ENCODE results near the gene NPPC. TPM values are rescaled to one million over a fixed set of nuclear protein-coding genes. Genes with fewer than 3 reads are reported as not detected.

The NPPC gene
- total and polyA plus RNA-seq, 3 experiments from 2014 or later: not detected

GRCh38 chr2:231923951-231924888 lies 2.0 kb downstream of the NPPC start:
- Histone ChIP-seq H3K9me3 (ENCODE audit: low read length) (no peaks in the 10 kb centered on the region), H3K4me3 (ENCODE audit: low read length) (no peak overlapping the region), H3K27ac (ENCODE audit: low read depth, low read length) (no peak overlapping the region), H3K27me3 (ENCODE audit: insufficient read depth, low read length, poor library complexity, severe bottlenecking) (peaks cover 37% of the 10 kb centered on the region), H3K4me1 (ENCODE audit: insufficient read depth, low read length) (peaks cover 11% of the 10 kb centered on the region), H3K36me3 (ENCODE audit: insufficient read depth, low read length) (no peaks in the 10 kb centered on the region)
- Mint-ChIP-seq H3K4me1 (peaks cover 0 to 17% (median 11%) of the 10 kb centered on the region in 3 donors), H3K4me3 (peak overlapping the region; percentile 23 to 84 (median 48)), H3K9me3 (no peaks in the 10 kb centered on the region), H3K27me3 (peaks cover 28 to 57% of the 10 kb centered on the region in 2 donors), H3K27ac (no peak overlapping the region), H3K36me3 (no peaks in the 10 kb centered on the region)
- DNase-seq: no peak
- ChIA-PET CTCF (interaction anchor here (1.0 to 3.8 kb wide), 10 partner anchors 8 to 520 kb away, joined by 3 to 26 read pairs (median 6); no protein-coding TSS in a partner anchor), POLR2A (no interaction called here)

GRCh38 chr2:231923010-231923344 lies 3.2 kb downstream of the NPPC start:
- Histone ChIP-seq H3K36me3 (ENCODE audit: insufficient read depth, low read length) (no peaks in the 10 kb centered on the region), H3K27ac (ENCODE audit: low read depth, low read length) (no peak overlapping the region), H3K4me3 (ENCODE audit: low read length) (no peak overlapping the region), H3K27me3 (ENCODE audit: insufficient read depth, low read length, poor library complexity, severe bottlenecking) (peaks cover 32% of the 10 kb centered on the region), H3K4me1 (ENCODE audit: insufficient read depth, low read length) (peaks cover 11% of the 10 kb centered on the region), H3K9me3 (ENCODE audit: low read length) (no peaks in the 10 kb centered on the region)
- CTCF ChIA-PET: interaction anchor here (1.0 to 3.8 kb wide), 4 partner anchors 11 to 516 kb away, joined by 3 to 26 read pairs (median 4); no protein-coding TSS in a partner anchor
- Mint-ChIP-seq H3K27me3 (peaks cover 20 to 47% of the 10 kb centered on the region in 2 donors), H3K4me3 (no peak overlapping the region), H3K9me3 (no peaks in the 10 kb centered on the region), H3K27ac (no peak overlapping the region), H3K4me1 (peaks cover 0 to 17% (median 11%) of the 10 kb centered on the region in 3 donors), H3K36me3 (no peaks in the 10 kb centered on the region)
- DNase-seq: no peak
- POLR2A ChIA-PET: no interaction called here

DNA sequence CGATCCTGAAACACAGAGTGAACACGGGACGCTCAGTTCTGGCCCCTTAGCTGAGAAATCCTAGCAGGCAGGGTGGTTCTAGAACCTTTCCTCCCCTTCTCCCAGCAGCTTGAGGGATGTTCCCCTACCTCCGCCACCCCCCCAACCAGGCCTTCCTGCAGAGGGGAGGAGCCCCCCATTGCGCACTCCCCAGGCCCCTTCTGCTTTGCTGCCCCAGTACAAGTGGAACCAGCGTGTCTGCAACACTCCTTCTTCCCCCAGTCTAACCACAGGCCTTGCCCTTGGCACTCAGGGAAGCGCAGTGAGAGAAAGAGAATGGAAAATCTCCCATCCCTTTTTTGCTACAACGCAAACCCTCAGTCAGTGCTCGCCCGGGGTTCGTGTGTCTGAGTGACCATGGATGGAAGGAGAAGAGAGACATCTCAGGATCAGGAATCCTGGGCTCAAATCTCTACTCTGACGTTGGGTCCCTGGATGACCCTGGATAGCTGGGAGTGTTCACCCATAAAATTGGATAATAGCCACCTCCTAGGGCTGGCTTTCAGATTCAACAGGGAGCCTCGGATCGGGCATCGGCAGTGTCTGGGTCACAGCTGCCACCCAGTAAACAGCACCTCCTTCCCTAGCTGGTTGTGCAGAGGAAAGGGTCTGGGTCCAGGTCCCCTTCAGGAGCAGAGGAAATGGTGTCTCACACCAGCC lies 3.7 kb downstream of the NPPC start:
- no peaks in the 10 kb centered on the region for H3K9me3 Mint-ChIP-seq
- no peak overlapping the region for H3K27ac ChIP-seq (ENCODE audit: low read depth, low read length)
- ChIA-PET POLR2A (no interaction called here), CTCF (interaction anchor here (1.0 to 3.8 kb wide), 4 partner anchors 11 to 517 kb away, joined by 3 to 26 read pairs (median 4); no protein-coding TSS in a partner anchor)
- no peak overlapping the region for H3K4me3 ChIP-seq (ENCODE audit: low read length)
- DNase-seq: no peak
- no peaks in the 10 kb centered on the region for H3K36me3 Mint-ChIP-seq
- H3K4me1 Mint-ChIP-seq: peaks cover 0 to 15% (median 10%) of the 10 kb centered on the region in 3 donors
- no peaks in the 10 kb centered on the region for H3K9me3 ChIP-seq (ENCODE audit: low read length)
- no peak overlapping the region for H3K27ac Mint-ChIP-seq
- peaks cover 28% of the 10 kb centered on the region for H3K27me3 ChIP-seq (ENCODE audit: insufficient read depth, low read length, poor library complexity, severe bottlenecking)
- no peaks in the 10 kb centered on the region for H3K36me3 ChIP-seq (ENCODE audit: insufficient read depth, low read length)
- peaks cover 11% of the 10 kb centered on the region for H3K4me1 ChIP-seq (ENCODE audit: insufficient read depth, low read length)
- H3K4me3 Mint-ChIP-seq: no peak overlapping the region
- peaks cover 23 to 42% of the 10 kb centered on the region in 2 donors for H3K27me3 Mint-ChIP-seq

- peaks cover 9% of the 10 kb centered on the region for H3K4me1 ChIP-seq (ENCODE audit: insufficient read depth, low read length)
- H3K36me3 Mint-ChIP-seq: no peaks in the 10 kb centered on the region
- H3K27me3 Mint-ChIP-seq: peaks cover 18 to 34% of the 10 kb centered on the region in 2 donors
- peaks cover 15% of the 10 kb centered on the region for H3K27me3 ChIP-seq (ENCODE audit: insufficient read depth, low read length, poor library complexity, severe bottlenecking)
- no peak overlapping the region for H3K27ac Mint-ChIP-seq
- no peaks in the 10 kb centered on the region for H3K36me3 ChIP-seq (ENCODE audit: insufficient read depth, low read length)
- H3K4me1 Mint-ChIP-seq: peaks cover 0 to 8% (median 3%) of the 10 kb centered on the region in 3 donors
- H3K4me3 ChIP-seq (ENCODE audit: low read length): no peak overlapping the region
- H3K9me3 Mint-ChIP-seq: no peaks in the 10 kb centered on the region
- H3K4me3 Mint-ChIP-seq: no peak overlapping the region
- ChIA-PET POLR2A (no interaction called here), CTCF (no interaction called here)
- no peaks in the 10 kb centered on the region for H3K9me3 ChIP-seq (ENCODE audit: low read length)
- no peak overlapping the region for H3K27ac ChIP-seq (ENCODE audit: low read depth, low read length)
- DNase-seq: no peak
These were observed 5.4 kb downstream of the NPPC start for GRCh38 chr2:231920795-231921194.

- H3K4me3 Mint-ChIP-seq: no peak overlapping the region
- ChIA-PET POLR2A (no interaction called here), CTCF (no interaction called here)
- no peak overlapping the region for H3K27ac Mint-ChIP-seq
- H3K27me3 Mint-ChIP-seq: peaks cover 18 to 34% of the 10 kb centered on the region in 2 donors
- no peak for DNase-seq
- H3K4me3 ChIP-seq (ENCODE audit: low read length): no peak overlapping the region
- no peaks in the 10 kb centered on the region for H3K9me3 ChIP-seq (ENCODE audit: low read length)
- no peak overlapping the region for H3K27ac ChIP-seq (ENCODE audit: low read depth, low read length)
- no peaks in the 10 kb centered on the region for H3K36me3 ChIP-seq (ENCODE audit: insufficient read depth, low read length)
- H3K36me3 Mint-ChIP-seq: no peaks in the 10 kb centered on the region
- H3K4me1 Mint-ChIP-seq: peaks cover 0 to 8% (median 3%) of the 10 kb centered on the region in 3 donors
- H3K4me1 ChIP-seq (ENCODE audit: insufficient read depth, low read length): peaks cover 5% of the 10 kb centered on the region
- peaks cover 13% of the 10 kb centered on the region for H3K27me3 ChIP-seq (ENCODE audit: insufficient read depth, low read length, poor library complexity, severe bottlenecking)
- no peaks in the 10 kb centered on the region for H3K9me3 Mint-ChIP-seq
These were observed 5.8 kb downstream of the NPPC start for GRCh38 chr2:231920366-231920765.

DNA sequence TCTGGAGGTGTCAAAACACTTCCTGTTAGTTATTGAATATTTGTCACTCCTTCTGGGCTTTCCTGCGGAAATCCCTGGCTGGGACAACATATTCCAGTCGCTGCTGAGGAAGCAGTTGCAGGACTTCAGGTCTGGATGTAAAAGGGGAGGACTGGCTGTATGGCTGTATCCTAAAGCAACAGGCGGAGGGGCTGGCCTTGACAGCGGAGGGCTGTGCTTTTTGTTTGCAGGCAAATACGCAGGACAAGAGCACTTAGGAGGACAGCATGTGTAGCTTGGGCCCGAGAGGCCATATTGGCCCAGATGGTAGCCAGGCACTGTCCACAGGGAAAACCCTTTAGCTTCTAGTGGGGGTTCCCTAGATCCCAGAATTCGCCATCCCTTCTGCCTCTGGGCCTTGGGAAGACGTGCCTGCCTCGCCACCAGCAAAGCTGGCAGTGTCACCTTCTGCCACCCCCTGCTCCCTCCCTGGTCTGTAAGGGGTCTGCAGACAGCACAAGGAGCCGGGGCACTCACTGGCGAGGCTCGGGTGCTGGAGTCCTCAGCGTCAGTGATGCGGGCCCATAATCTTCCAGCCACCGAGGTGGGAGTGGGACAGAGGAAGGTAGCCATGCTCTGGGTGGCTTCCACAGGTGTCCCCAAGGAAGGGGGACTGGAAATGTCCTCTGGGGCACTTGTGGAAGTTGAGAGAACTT lies 6.7 kb downstream of the NPPC start:
- ChIA-PET POLR2A (no interaction called here), CTCF (no interaction called here)
- Mint-ChIP-seq H3K36me3 (no peaks in the 10 kb centered on the region), H3K27me3 (peaks cover 18 to 29% of the 10 kb centered on the region in 2 donors), H3K9me3 (no peaks in the 10 kb centered on the region), H3K27ac (no peak overlapping the region), H3K4me1 (peaks cover 0 to 4% (median 3%) of the 10 kb centered on the region in 3 donors), H3K4me3 (no peak overlapping the region)
- DNase-seq: no peak
- Histone ChIP-seq H3K27me3 (ENCODE audit: insufficient read depth, low read length, poor library complexity, severe bottlenecking) (peaks cover 6% of the 10 kb centered on the region), H3K36me3 (ENCODE audit: insufficient read depth, low read length) (no peaks in the 10 kb centered on the region), H3K9me3 (ENCODE audit: low read length) (no peaks in the 10 kb centered on the region), H3K4me1 (ENCODE audit: insufficient read depth, low read length) (no peaks in the 10 kb centered on the region), H3K27ac (ENCODE audit: low read depth, low read length) (no peak overlapping the region), H3K4me3 (ENCODE audit: low read length) (no peak overlapping the region)

- no peaks in the 10 kb centered on the region for H3K9me3 Mint-ChIP-seq
- no peaks in the 10 kb centered on the region for H3K4me1 Mint-ChIP-seq
- no peaks in the 10 kb centered on the region for H3K36me3 Mint-ChIP-seq
- H3K9me3 ChIP-seq (ENCODE audit: low read length): no peaks in the 10 kb centered on the region
- ChIA-PET CTCF (no interaction called here), POLR2A (no interaction called here)
- peaks cover 14 to 25% of the 10 kb centered on the region in 2 donors for H3K27me3 Mint-ChIP-seq
- no peaks in the 10 kb centered on the region for H3K4me1 ChIP-seq (ENCODE audit: insufficient read depth, low read length)
- H3K27ac ChIP-seq (ENCODE audit: low read depth, low read length): no peak overlapping the region
- H3K36me3 ChIP-seq (ENCODE audit: insufficient read depth, low read length): no peaks in the 10 kb centered on the region
- H3K27me3 ChIP-seq (ENCODE audit: insufficient read depth, low read length, poor library complexity, severe bottlenecking): peaks cover 3% of the 10 kb centered on the region
- H3K4me3 Mint-ChIP-seq: no peak overlapping the region
- H3K4me3 ChIP-seq (ENCODE audit: low read length): no peak overlapping the region
- H3K27ac Mint-ChIP-seq: no peak overlapping the region
- DNase-seq: no peak
These were observed 7.5 kb downstream of the NPPC start for GRCh38 chr2:231918501-231919330.

All from CD8-positive, alpha-beta memory T cell (primary cell).